ENCODE measurements around the gene SETD4. TPM values are rescaled to one million over a fixed set of nuclear protein-coding genes. Genes with fewer than 3 reads are reported as not detected.

Gene SETD4
- total RNA-seq, 6 experiments from 2014 or later: 5.0 to 10.4 (median 7.3) TPM

DNA sequence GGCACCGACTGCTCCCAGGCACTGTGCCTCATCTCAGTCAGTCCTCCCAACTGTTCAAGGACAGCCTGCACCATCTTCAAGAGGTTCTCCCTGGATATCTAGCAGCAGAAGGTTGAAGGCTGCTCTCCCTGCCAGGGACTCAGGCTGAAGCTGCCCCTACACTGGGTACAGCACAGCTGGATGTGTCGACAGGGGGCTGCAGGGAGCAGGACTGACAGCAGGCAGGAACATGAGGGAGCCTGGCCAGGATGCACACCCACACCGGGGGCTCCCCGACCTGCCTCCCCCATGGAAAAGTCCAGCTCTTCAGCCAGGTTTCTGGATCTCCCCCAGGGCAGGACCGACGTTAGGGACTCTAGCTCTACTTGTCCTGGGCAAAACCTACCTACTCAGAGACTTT lies 20.5 kb downstream of the SETD4 start:
- ATAC-seq (peak in 1 of 4 donors; percentile 17), DNase-seq (no peak)
- TF ChIP-seq, protein P1, sequence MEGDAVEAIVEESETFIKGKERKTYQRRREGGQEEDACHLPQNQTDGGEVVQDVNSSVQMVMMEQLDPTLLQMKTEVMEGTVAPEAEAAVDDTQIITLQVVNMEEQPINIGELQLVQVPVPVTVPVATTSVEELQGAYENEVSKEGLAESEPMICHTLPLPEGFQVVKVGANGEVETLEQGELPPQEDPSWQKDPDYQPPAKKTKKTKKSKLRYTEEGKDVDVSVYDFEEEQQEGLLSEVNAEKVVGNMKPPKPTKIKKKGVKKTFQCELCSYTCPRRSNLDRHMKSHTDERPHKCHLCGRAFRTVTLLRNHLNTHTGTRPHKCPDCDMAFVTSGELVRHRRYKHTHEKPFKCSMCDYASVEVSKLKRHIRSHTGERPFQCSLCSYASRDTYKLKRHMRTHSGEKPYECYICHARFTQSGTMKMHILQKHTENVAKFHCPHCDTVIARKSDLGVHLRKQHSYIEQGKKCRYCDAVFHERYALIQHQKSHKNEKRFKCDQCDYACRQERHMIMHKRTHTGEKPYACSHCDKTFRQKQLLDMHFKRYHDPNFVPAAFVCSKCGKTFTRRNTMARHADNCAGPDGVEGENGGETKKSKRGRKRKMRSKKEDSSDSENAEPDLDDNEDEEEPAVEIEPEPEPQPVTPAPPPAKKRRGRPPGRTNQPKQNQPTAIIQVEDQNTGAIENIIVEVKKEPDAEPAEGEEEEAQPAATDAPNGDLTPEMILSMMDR (IDR thresholded peaks at IDR 0.05): no peak
- TF ChIP-seq POLR2A (IDR thresholded peaks at IDR 0.05): no peak
- intact Hi-C loops (cut with DNase I): no loop called here
- Histone ChIP-seq H3K27ac (no peak overlapping the region), H3K4me1 (no peaks in the 10 kb centered on the region), H3K36me3 (peaks cover 0 to 67% (median 26%) of the 10 kb centered on the region in 4 donors), H3K4me3 (no peak overlapping the region), H3K9me3 (no peaks in the 10 kb centered on the region), H3K27me3 (no peaks in the 10 kb centered on the region)
- WGBS (ENCODE audit: insufficient coverage, low coverage, low lambda C conversion rate, missing lambda C conversion rate): 96% methylated on average over 3 of the region's 6 CpGs

DNA sequence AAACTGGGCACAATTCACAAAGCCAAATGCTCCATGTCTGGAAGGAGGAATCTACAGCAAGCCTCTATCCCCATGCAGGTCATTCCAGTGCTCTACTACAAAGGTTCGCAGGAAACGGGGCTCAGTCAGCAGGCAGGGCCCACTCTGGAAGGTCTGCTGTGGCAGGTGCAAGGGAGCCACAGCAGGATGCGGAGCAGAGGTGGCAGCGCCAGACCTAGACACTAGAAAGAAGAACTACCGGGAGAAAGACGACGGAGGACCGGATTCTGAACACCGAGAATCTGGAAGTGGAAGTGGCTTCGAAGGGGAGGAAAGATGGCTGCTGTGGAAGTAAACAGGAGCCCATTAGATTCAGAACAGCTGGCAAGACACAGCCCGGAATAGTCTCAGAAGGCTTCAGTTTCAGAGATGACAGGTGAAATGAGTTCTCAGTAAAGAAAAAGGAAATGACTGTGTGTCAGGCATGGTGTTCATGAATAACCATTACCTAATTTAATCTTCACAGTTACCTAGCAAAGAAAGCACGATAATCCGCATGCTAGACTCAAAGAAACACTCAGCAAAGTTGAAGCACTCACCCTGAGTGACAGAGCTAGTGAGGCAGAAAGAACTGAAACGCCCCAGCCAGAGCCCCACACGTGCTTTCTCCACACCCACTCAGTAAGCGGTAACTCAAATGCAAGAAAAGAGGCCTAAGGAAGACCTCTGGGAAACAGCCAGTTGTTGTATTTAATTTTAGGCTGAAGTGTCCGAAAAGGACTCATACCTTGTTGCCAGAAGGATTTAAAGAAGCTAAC lies 21.4 kb downstream of the SETD4 start:
- intact Hi-C loops (cut with DNase I): no loop called here
- Histone ChIP-seq H3K4me1 (no peaks in the 10 kb centered on the region), H3K27me3 (no peaks in the 10 kb centered on the region), H3K9me3 (no peaks in the 10 kb centered on the region), H3K27ac (no peak overlapping the region), H3K4me3 (no peak overlapping the region), H3K36me3 (peaks cover 0 to 58% (median 23%) of the 10 kb centered on the region in 4 donors)
- 93% methylated on average over 15 of the region's 17 CpGs for WGBS (ENCODE audit: insufficient coverage, low coverage, low lambda C conversion rate, missing lambda C conversion rate)
- DNase-seq: no peak
- TF ChIP-seq, protein P1 (IDR thresholded peaks at IDR 0.05): no peak
- TF ChIP-seq POLR2A (IDR thresholded peaks at IDR 0.05): no peak
- no peak for ATAC-seq

DNA sequence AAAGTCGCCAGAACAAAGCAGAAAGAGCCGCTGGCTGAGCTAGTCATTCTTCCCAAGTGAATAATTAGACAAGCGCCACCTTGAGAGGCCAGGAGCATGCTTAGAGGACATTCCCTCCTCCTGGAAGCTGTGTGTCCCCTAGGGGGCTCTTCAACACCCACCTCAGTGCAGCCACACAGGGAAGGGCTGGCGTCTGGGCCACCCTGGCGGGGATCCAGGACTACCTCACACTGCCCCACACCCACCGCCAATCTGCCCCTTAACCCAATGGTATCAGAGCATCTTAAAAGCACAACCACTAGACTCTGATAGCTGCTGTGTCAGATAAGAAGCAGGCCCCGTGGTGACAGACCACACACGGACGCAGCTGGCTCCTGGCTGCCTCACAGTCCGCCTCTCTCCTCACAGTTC lies 24.9 kb downstream of the SETD4 start:
- Histone ChIP-seq H3K4me3 (no peak overlapping the region), H3K9me3 (no peaks in the 10 kb centered on the region), H3K36me3 (peaks cover 0 to 36% (median 11%) of the 10 kb centered on the region in 4 donors), H3K27ac (no peak overlapping the region), H3K27me3 (no peaks in the 10 kb centered on the region), H3K4me1 (no peaks in the 10 kb centered on the region)
- DNase-seq (no peak), ATAC-seq (no peak)
- intact Hi-C loops (cut with DNase I): no loop called here
- 94% methylated on average over 3 of the region's 10 CpGs for WGBS (ENCODE audit: insufficient coverage, low coverage, low lambda C conversion rate, missing lambda C conversion rate)
- TF ChIP-seq, protein P1 (IDR thresholded peaks at IDR 0.05): no peak
- no peak for TF ChIP-seq POLR2A (IDR thresholded peaks at IDR 0.05)

DNA sequence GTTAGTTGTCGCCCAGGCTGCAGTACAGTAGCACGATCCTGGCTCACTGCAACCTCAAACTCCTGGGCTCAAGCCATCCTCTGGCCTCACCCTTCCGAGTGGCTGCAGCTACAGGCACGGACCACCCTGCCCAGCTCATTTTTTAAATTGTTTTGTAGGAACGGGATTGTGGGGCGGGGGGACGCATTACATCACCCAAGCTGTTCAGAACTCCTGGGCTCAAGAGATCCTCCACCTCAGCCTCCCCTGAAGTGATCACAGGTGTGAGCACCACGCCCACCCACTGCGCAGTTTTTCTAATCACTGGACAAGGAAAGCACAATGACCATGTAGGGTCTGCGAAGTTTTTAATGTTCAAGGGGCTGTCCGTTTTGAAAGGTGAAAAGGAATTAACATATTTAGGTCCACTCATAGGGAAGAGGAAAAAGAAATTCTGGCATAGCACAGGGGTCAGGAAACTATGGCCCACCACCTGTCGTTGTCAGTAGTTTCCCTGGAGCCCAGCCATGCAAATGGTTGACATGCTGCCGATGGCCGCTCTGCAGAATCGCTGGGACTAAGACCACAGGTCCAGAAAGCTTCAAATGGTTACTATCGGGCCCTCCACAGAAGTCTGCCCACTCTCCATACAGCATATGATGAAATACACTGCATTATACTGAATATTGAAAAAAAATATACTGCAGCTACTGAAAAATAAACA lies 26.0 kb downstream of the SETD4 start:
- H3K36me3 ChIP-seq: peaks cover 0 to 30% (median 8%) of the 10 kb centered on the region in 4 donors
- no peaks in the 10 kb centered on the region for H3K27me3 ChIP-seq

More for the DNA sequence above, 26.0 kb downstream of the SETD4 start:
- Histone ChIP-seq H3K4me1 (no peaks in the 10 kb centered on the region), H3K4me3 (no peak overlapping the region), H3K9me3 (no peaks in the 10 kb centered on the region), H3K27ac (no peak overlapping the region)
- DNase-seq (no peak), ATAC-seq (no peak)
- no peak for TF ChIP-seq POLR2A (IDR thresholded peaks at IDR 0.05)
- TF ChIP-seq, protein P1 (IDR thresholded peaks at IDR 0.05): no peak
- intact Hi-C loops (cut with DNase I): no loop called here
- 89% methylated on average over 13 of the region's 16 CpGs for WGBS (ENCODE audit: insufficient coverage, low coverage, low lambda C conversion rate, missing lambda C conversion rate)

All from right lobe of liver (tissue), 6 donors.